ENCODE data around the gene ZNF771. TPM values are rescaled to one million over a fixed set of nuclear protein-coding genes. Genes with fewer than 3 reads are reported as not detected.

The ZNF771 gene
- total RNA-seq, 1 experiment from 2014 or later: 11.0 TPM

- no peak for DNase-seq (ENCODE audit: low read depth, low spot score)
- BruUV-seq (replicated peaks): no TSS peak
- no peaks in the 10 kb centered on the region for H3K9me3 ChIP-seq (ENCODE audit: control insufficient read depth in 1 of 2, insufficient read depth in 1 of 2, low read depth in 1 of 2, low read length in 2 of 2)
- H3K4me3 ChIP-seq (replicated peaks in 1 of 2; ENCODE audit: low read depth in 1 of 2, low read length in 2 of 2): no peak overlapping the region
- no peak overlapping the region for H2AFZ ChIP-seq (ENCODE audit: low read depth, low read length, poor library complexity, severe bottlenecking)
- intact Hi-C loops (cut with micrococcal nuclease): no loop called here
- H3K4me1 ChIP-seq (ENCODE audit: control insufficient read depth in 1 of 2, insufficient read depth in 2 of 2, low read length in 2 of 2): peaks cover 16 to 40% of the 10 kb centered on the region in 2 experiments
- no peaks in the 10 kb centered on the region for H3K9me2 ChIP-seq (ENCODE audit: insufficient read depth)
- ATAC-seq: no peak
- H3K79me2 ChIP-seq (ENCODE audit: insufficient read depth, low read length): no peaks in the 10 kb centered on the region
- TF ChIP-seq REST (IDR thresholded peaks at IDR 0.05; ENCODE audit: low read depth) (no peak), RAD21 (IDR thresholded peaks at IDR 0.05; ENCODE audit: low read depth) (no peak), JUND (IDR thresholded peaks at IDR 0.05) (no peak), ZFX (IDR thresholded peaks at IDR 0.05) (no peak), YY1 (IDR thresholded peaks at IDR 0.05; ENCODE audit: extremely low read depth, insufficient replicate concordance, low read depth, low read length) (no peak), CEBPB (IDR thresholded peaks at IDR 0.05; ENCODE audit: low read depth) (no peak), SRF (IDR thresholded peaks at IDR 0.05; ENCODE audit: low read depth) (no peak), POLR2A (IDR thresholded peaks at IDR 0.05; ENCODE audit: borderline replicate concordance, extremely low read depth, insufficient read depth, insufficient read length) (no peak), SIN3A (IDR thresholded peaks at IDR 0.05; ENCODE audit: low read depth) (no peak), MAX (IDR thresholded peaks at IDR 0.05) (no peak), POLR2AphosphoS5 (IDR thresholded peaks at IDR 0.05; ENCODE audit: low read depth, low read length) (no peak), ZNF274 (IDR thresholded peaks at IDR 0.05; ENCODE audit: low read depth, low read length) (no peak), CTCF (IDR thresholded peaks at IDR 0.05 in 2 of 3, conservative IDR thresholded peaks at IDR 0.05 in 1 of 3; ENCODE audit: borderline replicate concordance in 1 of 3, insufficient read depth in 1 of 3, low read depth in 2 of 3, low read length in 2 of 3) (no peak), ELF1 (IDR thresholded peaks at IDR 0.05; ENCODE audit: borderline replicate concordance, low read depth) (no peak), EZH2phosphoT487 (IDR thresholded peaks at IDR 0.05; ENCODE audit: borderline replicate concordance) (no peak), FOSL1 (IDR thresholded peaks at IDR 0.05; ENCODE audit: low read depth) (no peak), SP1 (IDR thresholded peaks at IDR 0.05; ENCODE audit: low read depth) (no peak), CBX3 (IDR thresholded peaks at IDR 0.05; ENCODE audit: low read depth) (no peak), ZBTB33 (IDR thresholded peaks at IDR 0.05; ENCODE audit: extremely low read depth, insufficient replicate concordance, low read length) (no peak), EZH2 (IDR thresholded peaks at IDR 0.05) (no peak)
- H3K4me2 ChIP-seq (ENCODE audit: low read length): peak overlapping the region; percentile 100; the same call in 1 of the 2 replicates
- H3K27ac ChIP-seq (ENCODE audit: low read depth, low read length): peak overlapping the region; percentile 97; the same call in 1 of the 2 replicates
- H3K9ac ChIP-seq (ENCODE audit: low read length): peak overlapping the region; percentile 13; the same call in 1 of the 2 replicates
- RAD21 ChIA-PET (ENCODE audit: low non-redundant PET in 1 of 2, low total read pairs in 2 of 2, uncharacterized antibody in 2 of 2, unreplicated experiment in 2 of 2): no interaction called here
- no peaks in the 10 kb centered on the region for H3K36me3 ChIP-seq (ENCODE audit: control insufficient read depth in 1 of 2, insufficient read depth in 2 of 2, low read length in 2 of 2)
- CTCF ChIA-PET: no interaction called here
- no peaks in the 10 kb centered on the region for H4K20me1 ChIP-seq (ENCODE audit: insufficient read depth)
- POLR2A ChIA-PET: interaction anchor here (0.5 to 0.9 kb wide), 2 partner anchors 19 to 274 kb away, joined by 3 to 4 read pairs; partner anchors contain the start of genes PRR14 and ZNF48
- H3K27me3 ChIP-seq (ENCODE audit: insufficient read depth, low read length): no peaks in the 10 kb centered on the region
These were observed 30.9 kb upstream of the ZNF771 start for GRCh38 chr16:30376461-30376902.
